Prostate gland (tissue), 2 donors: Measurements from ENCODE around the gene CACFD1. TPM values are rescaled to one million over a fixed set of nuclear protein-coding genes. Genes with fewer than 3 reads are reported as not detected.

Experiments
- DNase-seq: peaks from one replicate; pipeline ENCODE4 v3.0.0-alpha.2; 2019; ENCODE audit warnings: low spot score
- H3K27ac ChIP-seq, 2 donors: fragments of 200-600 bp; sonication (generic); 2 replicates each; pipeline ENCODE4 v1.5.1; 2017 to 2019
- H3K27me3 ChIP-seq: fragments of 200-600 bp; sonication (generic); replicated peaks from 2 replicates; pipeline ENCODE4 v1.5.1; 2019; ENCODE audit not compliant: insufficient read depth
- H3K36me3 ChIP-seq, 2 donors: fragments of 200-600 bp; sonication (generic); 1 replicate in 1 of 2; 2 replicates in 1 of 2; pipeline versions ENCODE4 v1.5.1 to v1.8.1; 2017 to 2019
- H3K4me1 ChIP-seq: fragments of 200-600 bp; sonication (generic); replicated peaks from 2 replicates; pipeline ENCODE4 v1.5.1; 2019
- H3K4me3 ChIP-seq, 2 donors: fragments of 200-600 bp; sonication (generic); 2 replicates each; pipeline ENCODE4 v1.5.1; 2017 to 2019
- H3K9me3 ChIP-seq: fragments of 200-600 bp; sonication (generic); 2 replicates; pipeline ENCODE4 v1.5.1; 2017
- CTCF ChIP-seq, 4 experiments: fragments of 200-600 bp in 2 of 4; fragments of 450-650 bp in 2 of 4; sonication (generic) in 2 of 4; IDR thresholded peaks; 1 replicate in 3 of 4; 2 replicates in 1 of 4; pipeline ENCODE4 v1.5.1; 2016 to 2019; ENCODE audit warnings: antibody characterized with exemption in 4 of 4, mild to moderate bottlenecking in 2 of 4, moderate library complexity in 2 of 4
- POLR2A ChIP-seq: fragments of 450-650 bp; IDR thresholded peaks from one replicate; pipeline ENCODE4 v1.6.1; 2016; ENCODE audit warnings: antibody characterized with exemption, mild to moderate bottlenecking
- POLR2AphosphoS5 ChIP-seq: sonication (generic); formaldehyde crosslinking; IDR thresholded peaks from one replicate; pipeline ENCODE4 v1.6.1; 2017; ENCODE audit warnings: antibody characterized with exemption
- WGBS: methylation state at CpG from one replicate; pipeline ENCODE4 v1.1.5; 2018; 5-methylcytosine and 5-hydroxymethylcytosine counted together
- intact Hi-C: fragments of 100-400 bp; cut with DNase I; formaldehyde crosslinking; loops from one replicate; pipeline ENCODE4 v1.14.2; 2022
- total RNA-seq, 2 donors: library from RNA; depleted of rRNA; stranded (reverse); fragments of >200 nt; gene quantifications; one replicate each; pipeline ENCODE4 v1.1.0, GENCODE V29; 2016

CACFD1 gene
- total RNA-seq, 2 donors from 2014 or later = 23.0 to 40.2 TPM

DNA sequence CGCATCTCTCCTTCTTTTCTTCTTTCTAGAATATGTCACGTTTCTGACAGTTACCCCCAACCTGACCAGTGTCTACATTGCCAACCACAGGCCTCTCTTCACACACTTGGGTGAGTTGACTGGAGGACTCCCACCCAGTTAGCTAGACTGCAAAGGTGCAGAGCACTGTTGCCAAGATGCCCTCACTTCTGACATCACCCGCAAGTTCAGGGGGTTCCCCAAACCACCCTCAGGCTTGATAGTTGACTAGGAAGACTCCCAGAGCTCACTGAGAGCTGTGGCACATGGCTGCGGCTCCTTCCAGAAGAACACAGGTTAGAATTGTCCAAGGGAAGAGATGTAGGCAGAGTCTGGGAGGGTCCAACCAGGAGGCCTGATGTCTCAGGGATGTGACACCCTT is 20.4 kb upstream of the CACFD1 start:
- TF ChIP-seq POLR2AphosphoS5 = no peak
- no peak for TF ChIP-seq POLR2A
- TF ChIP-seq CTCF (IDR thresholded peaks at IDR 0.05) = no peak
- Histone ChIP-seq H3K27ac (no peak overlapping the region), H3K27me3 (no peaks in the 10 kb centered on the region), H3K4me3 (no peak overlapping the region), H3K4me1 (no peaks in the 10 kb centered on the region), H3K36me3 (no peaks in the 10 kb centered on the region), H3K9me3 (no peaks in the 10 kb centered on the region)
- intact Hi-C loops = no loop called here
- DNase-seq = no peak
- WGBS = 62% methylated on average over 4 of the region's 4 CpGs

- intact Hi-C loops = no loop called here
- DNase-seq = no peak
- Histone ChIP-seq H3K4me1 (no peaks in the 10 kb centered on the region), H3K27me3 (no peaks in the 10 kb centered on the region), H3K36me3 (no peaks in the 10 kb centered on the region), H3K4me3 (no peak overlapping the region), H3K27ac (no peak overlapping the region), H3K9me3 (no peaks in the 10 kb centered on the region)
- no peak for TF ChIP-seq POLR2AphosphoS5
- no peak for TF ChIP-seq POLR2A
- no peak for TF ChIP-seq CTCF (IDR thresholded peaks at IDR 0.05)
- WGBS = 83% methylated on average over 12 of the region's 12 CpGs
These were observed 18.9 kb upstream of the CACFD1 start for GRCh38 chr9:133440874-133441273.

DNA sequence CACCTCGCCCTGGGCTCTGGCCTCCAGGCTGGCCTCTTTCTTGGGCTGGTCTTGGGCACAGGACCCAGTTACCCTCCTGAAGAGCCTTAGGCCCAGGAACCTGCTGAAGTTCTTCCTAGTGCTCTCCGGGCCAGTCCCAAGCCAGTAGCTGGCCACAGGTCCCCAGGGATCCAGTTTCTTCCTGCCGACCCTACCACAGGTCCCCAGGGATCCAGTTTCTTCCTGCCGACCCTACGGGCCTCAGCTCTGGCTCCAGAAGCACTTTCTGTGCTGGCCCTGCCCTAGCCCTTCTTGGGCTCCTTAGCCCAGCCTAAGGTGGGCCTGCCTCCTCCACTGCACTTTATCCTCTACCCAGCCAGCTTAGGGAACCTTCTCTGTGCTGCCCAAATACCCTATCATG is 18.2 kb upstream of the CACFD1 start:
- intact Hi-C loops = no loop called here
- Histone ChIP-seq H3K9me3 (no peaks in the 10 kb centered on the region), H3K4me1 (no peaks in the 10 kb centered on the region), H3K36me3 (no peaks in the 10 kb centered on the region), H3K4me3 (no peak overlapping the region), H3K27me3 (no peaks in the 10 kb centered on the region), H3K27ac (no peak overlapping the region)
- no peak for TF ChIP-seq POLR2A
- TF ChIP-seq POLR2AphosphoS5 = no peak
- no peak for TF ChIP-seq CTCF (IDR thresholded peaks at IDR 0.05)
- 74% methylated on average over 5 of the region's 5 CpGs for WGBS
- no peak for DNase-seq

DNA sequence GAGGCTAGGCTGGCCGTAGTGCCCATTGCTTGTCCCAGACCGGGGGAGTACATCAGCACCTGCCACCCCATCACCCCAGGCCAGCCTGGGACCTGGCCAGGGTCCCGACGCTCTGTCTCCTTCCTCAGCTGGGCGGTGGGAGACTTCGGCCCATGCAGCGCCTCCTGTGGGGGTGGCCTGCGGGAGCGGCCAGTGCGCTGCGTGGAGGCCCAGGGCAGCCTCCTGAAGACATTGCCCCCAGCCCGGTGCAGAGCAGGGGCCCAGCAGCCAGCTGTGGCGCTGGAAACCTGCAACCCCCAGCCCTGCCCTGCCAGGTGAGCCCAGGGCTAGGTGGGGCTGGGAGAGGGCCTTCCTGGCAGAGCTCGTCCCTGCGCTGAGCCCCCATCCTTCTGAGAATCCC is 16.5 kb upstream of the CACFD1 start:
- H3K27me3 ChIP-seq = no peaks in the 10 kb centered on the region
- intact Hi-C loops = no loop called here
- no peaks in the 10 kb centered on the region for H3K9me3 ChIP-seq
- no peaks in the 10 kb centered on the region for H3K4me1 ChIP-seq
- H3K36me3 ChIP-seq = no peaks in the 10 kb centered on the region
- TF ChIP-seq CTCF (IDR thresholded peaks at IDR 0.05) (no peak), POLR2A (no peak), POLR2AphosphoS5 (no peak)
- H3K27ac ChIP-seq = no peak overlapping the region
- no peak for DNase-seq
- WGBS = 93% methylated on average over 7 of the region's 15 CpGs
- H3K4me3 ChIP-seq = no peak overlapping the region

GRCh38 chr9:133443982-133444381 is 15.8 kb upstream of the CACFD1 start:
- Histone ChIP-seq H3K27me3 (no peaks in the 10 kb centered on the region), H3K4me3 (no peak overlapping the region), H3K9me3 (no peaks in the 10 kb centered on the region), H3K36me3 (no peaks in the 10 kb centered on the region), H3K4me1 (no peaks in the 10 kb centered on the region), H3K27ac (no peak overlapping the region)
- intact Hi-C loops = no loop called here
- WGBS = 79% methylated on average over 8 of the region's 8 CpGs
- DNase-seq = no peak
- TF ChIP-seq POLR2A = no peak
- TF ChIP-seq CTCF (IDR thresholded peaks at IDR 0.05) = no peak
- no peak for TF ChIP-seq POLR2AphosphoS5
